HG03095 (cell line): ENCODE measurements around the gene HLCS.

Source experiments
- ATAC-seq: cut with Tn5 transposase; IDR thresholded peaks from one replicate; pipeline ENCODE4 v1.9.1; 2021; ENCODE audit warnings: moderate library complexity; ENCODE audit not compliant: unreplicated experiment

The HLCS gene

DNA sequence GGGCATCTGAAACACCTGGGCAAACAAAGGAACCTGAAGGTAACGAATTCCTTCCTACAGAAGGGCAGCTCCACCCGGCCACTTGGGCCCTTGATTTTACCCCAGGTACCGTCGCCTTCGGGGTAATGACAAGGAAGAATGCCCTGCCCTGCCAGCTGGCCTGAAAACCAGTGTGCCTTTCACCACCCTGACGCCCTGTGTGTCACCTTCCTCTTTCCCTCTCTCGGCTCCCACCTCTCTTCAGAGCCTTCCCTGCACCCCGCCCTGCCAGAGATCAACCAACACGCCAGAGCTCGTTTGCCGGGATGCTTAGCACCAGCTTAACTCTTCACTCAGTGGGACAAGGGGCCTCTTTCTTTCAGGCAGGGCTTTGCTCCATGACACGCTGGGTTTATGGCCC lies 181.5 kb downstream of the HLCS start:
- ATAC-seq = no peak

GRCh38 chr21:36783612-36784374 lies 182.7 kb downstream of the HLCS start:
- no peak for ATAC-seq

- ATAC-seq = no peak
Observed at GRCh38 chr21:36780861-36781260, 185.6 kb downstream of the HLCS start.

DNA sequence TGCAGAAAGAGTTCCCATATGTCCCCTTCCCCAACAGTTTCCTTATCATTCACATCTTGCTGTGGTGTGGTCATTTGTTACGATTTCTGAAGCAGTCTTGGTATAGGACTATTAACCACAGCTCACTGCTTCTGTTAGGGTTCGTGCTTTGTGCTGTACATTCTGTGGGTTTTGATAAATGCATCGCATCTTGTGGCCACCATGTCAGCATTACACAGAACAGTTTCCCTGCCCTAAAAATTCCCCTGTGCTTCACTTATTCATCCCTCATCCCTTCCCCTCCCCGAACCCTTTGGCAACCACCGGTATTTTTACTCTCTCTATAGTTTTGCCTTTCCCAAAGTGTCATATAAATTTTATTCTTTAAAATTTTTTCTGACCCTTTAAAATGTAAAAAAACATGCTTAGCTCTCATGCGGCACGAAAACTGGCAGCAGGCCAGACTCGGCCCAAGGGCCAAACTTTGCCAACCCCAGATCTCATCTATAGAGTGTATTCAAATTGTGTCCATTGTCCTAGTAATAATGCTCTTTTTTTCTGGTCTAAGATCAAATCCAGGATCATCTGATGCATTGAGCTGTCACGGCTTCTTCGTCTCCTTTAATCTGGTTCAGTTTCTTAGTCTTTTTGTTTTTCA lies 189.4 kb downstream of the HLCS start:
- ATAC-seq = no peak

DNA sequence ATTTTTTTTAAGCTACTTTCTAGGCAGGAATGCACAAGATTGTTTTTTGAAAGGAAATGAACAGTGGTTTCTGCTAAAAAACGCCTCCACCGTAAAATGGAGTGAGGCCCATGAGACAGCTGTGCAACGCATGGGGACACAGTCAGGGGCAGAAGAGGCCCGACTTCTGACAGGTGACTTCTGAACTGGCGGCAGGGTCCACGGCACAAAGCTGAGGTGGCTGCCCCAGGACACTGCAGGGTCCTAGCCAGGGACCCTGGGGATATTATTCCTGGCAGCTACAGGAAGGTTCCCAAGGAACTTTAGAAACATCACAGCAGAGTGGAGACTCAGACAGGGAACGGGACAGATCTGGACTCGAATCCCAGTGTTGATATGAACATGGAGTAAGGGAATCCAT lies 192.5 kb downstream of the HLCS start:
- ATAC-seq = no peak

DNA sequence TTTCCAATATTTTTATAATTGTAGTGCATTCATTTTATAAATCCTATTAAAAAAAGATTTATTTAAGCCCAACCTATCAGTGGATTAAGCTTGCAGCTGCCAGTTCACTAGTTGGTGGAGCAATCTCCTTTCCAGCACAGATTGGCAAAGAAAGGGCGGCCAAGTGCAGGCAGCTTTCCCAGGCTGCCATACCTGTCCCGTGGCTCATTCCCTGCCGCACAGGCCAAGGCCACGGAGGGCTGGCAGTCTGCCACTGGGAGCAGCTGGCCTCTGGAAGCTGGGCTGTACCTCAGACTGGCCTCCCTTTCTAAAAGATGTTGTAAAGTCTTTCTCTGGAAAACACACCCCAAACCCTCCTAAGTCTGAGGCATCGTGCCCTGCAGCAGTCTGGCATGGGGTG lies 193.4 kb downstream of the HLCS start:
- ATAC-seq = no peak

DNA sequence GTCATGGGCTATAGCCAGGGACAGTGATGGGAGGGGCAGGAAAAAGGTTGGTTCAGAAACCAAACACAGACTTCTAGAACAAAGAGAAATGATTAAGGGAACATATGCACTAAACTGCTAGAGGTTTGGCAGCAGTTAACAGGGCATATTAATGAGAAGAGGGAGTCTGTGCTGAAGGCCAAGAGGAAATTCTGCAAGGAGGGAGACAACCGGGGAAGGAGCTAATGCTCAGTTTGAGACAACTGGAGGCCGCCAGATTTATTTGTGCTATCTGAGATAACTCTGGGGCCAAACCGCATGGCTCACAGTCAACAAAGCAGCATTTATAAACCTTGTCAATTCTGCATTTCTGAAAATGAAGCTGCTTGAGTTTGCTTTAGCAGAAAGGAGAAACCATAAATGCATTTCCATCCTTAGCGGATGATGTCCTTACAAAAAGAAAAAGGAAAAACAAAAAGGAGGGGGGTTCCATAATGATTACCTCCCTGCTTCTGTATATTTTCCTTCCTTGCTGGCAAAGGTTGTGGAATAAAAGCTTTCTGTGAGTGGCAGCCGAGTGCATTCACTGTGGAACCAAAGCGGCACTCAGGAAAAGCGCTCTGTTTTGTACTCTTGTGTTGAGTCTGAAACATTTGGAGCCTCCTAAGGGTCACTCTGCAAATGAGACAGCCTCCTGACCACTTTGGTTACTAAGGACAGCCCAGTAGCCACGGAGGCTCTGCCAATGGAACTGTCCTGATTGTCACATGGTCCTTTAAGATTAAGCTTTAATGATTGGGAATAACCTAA lies 197.2 kb downstream of the HLCS start:
- no peak for ATAC-seq

GRCh38 chr21:36768496-36768895 lies 198.0 kb downstream of the HLCS start:
- ATAC-seq = no peak

DNA sequence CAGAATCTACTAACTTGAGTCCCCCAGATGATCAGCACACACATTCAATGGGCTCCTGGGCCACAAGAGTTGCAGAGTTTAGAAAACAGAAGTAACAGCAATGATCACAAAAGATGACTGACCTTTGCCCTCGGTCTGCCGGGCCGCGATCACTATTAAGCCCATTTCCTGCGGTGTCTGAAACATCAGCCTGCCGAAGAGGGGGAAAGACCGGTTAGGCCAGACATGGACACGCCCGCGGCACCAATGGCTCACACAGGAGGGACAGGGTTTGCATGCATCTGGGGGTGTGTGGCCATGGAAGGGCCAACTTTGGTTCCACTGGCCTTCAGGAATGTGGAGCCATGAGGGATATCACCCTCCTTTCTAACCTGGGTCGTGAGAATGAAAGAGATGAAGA lies 199.4 kb downstream of the HLCS start:
- no peak for ATAC-seq

DNA sequence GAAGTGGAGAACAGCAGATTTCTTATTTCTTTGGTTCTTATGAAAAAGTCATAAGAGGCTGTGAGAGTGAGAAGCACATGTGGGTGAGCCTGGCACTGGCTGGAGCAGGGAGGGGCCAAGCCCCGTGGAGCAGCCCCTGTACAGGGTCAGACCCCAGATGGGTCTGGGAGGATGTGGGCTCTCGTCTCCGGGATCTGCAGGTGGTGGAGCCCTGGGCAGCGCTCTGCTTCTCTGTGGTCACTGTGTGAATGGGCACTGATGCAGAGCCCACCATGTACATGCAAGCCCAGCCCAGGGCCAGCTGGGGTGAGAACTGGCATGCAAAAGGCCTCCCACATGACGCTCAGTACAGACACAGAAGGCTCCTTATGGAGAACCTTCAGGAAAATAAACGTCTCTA lies 200.0 kb downstream of the HLCS start:
- no peak for ATAC-seq

DNA sequence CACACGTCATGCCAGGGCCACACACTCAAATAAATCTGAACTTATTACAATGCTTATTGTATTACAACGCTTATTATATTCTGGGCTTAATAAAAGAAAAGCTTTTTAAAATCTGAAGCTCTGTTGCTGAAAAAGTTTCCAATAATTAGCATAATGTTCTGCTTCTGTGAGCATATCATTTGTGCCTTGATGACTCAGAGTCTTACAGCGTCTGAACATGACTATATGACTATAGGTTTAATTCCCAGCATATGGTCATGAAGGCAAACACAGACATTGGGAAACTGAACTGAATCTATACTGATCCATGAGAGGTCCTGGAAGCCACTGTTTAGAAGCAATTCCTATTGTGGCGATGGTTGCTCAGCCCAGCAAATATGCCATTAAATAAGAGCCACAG lies 201.2 kb downstream of the HLCS start:
- ATAC-seq = no peak

GRCh38 chr21:36763305-36763704 lies 203.2 kb downstream of the HLCS start:
- ATAC-seq = no peak

GRCh38 chr21:36762642-36763041 lies 203.8 kb downstream of the HLCS start:
- no peak for ATAC-seq

DNA sequence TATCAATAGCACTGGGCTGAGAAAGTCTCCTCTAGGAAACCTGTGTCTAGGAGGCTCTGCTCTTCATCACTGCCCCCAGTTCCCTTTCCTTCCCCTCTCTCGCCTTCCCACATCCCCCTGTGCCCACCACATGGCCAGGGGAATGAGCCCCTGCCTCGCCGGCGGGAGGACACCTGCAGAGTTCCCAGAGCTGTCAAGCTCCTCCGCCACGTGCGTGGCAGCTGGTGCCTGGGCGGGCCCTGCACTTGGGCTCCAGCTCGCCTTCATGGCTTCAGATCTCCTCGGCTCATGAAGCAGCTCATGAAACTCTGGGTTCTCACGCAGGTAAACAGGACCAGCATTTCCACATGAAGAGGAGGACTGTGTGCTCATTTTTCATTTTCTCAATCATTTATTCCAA lies 204.8 kb downstream of the HLCS start:
- ATAC-seq = no peak

DNA sequence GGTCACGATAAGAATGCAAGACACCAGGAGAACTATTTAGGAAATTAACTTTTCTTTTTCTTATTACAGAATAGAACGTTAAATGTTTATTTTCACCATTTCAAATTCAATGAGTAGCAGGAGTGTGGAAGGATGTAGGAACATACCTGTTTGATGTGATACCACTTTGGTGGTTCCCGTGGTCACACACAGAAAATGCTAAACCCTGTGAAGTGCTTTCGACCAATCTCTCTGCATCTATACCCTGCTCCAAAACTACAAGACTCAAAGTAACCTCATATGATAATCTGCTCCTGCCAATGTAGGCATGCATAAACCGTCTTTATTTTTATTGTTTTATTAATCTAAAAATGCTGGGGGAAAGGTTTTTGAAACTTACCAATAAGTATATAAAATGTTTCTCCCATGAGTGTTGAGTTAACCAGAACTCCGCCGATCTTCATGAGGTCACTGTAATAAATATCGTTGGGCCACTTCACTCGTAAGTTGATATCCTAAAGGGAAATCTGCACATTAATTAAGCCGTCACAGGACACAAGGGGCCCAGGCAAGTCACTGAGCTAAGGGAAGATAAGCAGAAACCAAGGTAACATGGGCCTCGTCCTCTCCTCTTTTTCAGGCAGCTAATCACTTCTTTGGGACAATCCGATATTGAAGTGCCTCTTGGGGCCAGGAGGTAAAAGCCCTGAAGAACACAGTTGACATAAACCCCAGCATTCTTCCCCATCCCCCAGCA lies 207.0 kb downstream of the HLCS start:
- no peak for ATAC-seq

DNA sequence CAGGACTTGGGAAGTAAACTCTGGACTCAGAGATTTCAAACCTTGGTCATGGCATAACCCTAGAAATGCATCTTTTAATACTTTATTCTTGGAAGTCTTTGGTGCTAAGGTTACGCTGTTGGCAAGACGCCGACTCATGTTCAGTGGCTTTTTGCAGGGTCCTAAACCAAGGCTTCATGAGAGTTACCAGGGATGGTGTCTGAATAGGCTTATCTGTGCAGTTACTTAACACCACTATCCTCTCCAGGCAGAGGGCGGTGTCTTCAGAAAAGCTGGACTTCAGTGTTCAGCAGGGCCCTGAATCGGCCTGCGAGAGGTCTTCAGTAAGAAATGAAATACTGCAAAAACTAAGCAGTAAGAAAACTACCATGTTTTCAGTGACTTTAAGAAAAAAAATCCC lies 209.3 kb downstream of the HLCS start:
- ATAC-seq = no peak

- ATAC-seq = no peak
Observed at GRCh38 chr21:36756527-36756926, 209.9 kb downstream of the HLCS start.

DNA sequence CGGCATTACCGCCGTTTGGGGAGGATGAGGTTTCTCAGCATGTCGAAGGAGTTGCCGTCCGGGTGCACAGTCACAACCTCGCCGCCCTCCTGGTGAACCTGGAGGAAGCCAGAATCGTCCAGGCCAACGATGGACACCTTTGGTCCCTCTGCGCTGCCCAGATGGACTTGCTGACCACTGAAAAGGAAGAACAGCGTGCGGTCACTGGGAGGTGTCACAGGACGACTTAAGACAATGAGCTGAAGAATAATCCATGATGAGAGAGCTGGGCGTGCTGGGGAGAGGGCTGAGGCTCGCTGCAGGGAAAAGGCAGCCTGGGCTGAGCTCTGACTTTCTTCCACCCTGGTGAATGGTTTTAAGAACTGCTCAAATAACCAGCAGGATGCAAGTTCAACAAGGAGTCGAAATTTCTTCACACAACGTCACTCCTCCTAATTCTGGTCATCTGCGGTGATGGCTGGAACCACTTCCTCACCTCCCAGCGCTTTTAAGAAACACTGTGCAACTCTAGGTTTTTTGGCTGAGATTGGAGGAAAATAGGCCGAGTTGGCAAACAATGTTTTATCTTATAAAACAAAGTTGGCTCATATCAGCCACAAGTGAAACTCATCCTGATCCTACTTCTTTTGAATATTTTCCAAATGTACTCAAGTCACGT lies 212.1 kb downstream of the HLCS start:
- ATAC-seq = no peak

DNA sequence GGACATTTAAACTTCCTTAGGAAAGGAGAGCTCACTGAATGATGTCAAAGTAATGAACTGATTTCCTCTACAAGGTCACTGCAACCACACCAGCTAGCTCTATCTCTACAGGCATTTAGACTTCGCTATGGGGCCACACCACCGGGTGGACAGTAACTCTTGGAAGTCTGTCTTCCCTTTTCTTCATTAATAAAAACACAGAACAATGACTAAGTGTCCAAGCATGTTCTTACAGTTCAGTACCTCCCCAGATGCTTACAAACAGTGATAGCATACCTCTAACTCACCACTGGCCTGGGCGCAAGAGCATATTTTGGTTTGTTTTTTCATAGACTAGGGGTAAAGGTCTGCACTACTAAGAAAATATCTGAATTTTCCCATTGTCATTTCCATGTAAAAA lies 212.9 kb downstream of the HLCS start:
- ATAC-seq = no peak

- ATAC-seq = no peak
Observed at GRCh38 chr21:36751383-36751782, 215.1 kb downstream of the HLCS start.

DNA sequence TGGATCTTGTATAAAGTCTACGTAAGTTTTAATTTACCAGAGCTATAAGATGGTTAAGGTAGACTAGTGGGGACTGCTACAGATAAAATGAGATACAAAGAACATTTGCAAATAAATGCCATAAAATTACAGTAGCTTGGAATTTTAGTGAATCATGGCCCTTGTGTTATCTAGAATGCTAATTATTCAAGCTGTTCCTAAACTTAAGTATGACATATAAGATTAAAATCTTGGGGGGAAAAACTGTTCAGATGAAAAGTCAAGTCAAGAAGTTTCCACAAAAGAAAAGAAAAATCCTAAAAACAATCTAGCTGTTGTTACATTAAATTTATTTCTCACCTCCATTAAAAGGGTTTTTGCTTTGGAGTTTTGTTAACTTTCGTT lies 215.9 kb downstream of the HLCS start:
- ATAC-seq = no peak
